Activated CD4-positive, alpha-beta T cell treated with anti-CD3 and anti-CD28 coated beads, Interleukin-2, amount 10 ng/mL, durations not matched to agents 7 days and 5 days (primary cell): ENCODE measurements around the gene GNAQ. TPM values are rescaled to one million over a fixed set of nuclear protein-coding genes. Genes with fewer than 3 reads are reported as not detected.

Experiments
- CTCF ChIA-PET: fragments of 350-600 bp; sonication (Branson Sonifier 250); formaldehyde crosslinking; loops from one replicate; lab custom pipeline; 2021; ENCODE audit warnings: antibody characterized with exemption; lab: Charles Lee
- POLR2A ChIA-PET: fragments of 350-600 bp; sonication (Branson Sonifier 250); formaldehyde crosslinking; loops from one replicate; lab custom pipeline; 2021; ENCODE audit warnings: antibody characterized with exemption; lab: Charles Lee
- DNase-seq: peaks from one replicate; pipeline ENCODE4 v3.0.0-alpha.2; 2020
- H3K27ac Mint-ChIP-seq: one replicate; pipeline ENCODE4 v1.8.0; 2021; ENCODE audit warnings: mild to moderate bottlenecking, moderate library complexity, mixed read lengths
- H3K27me3 Mint-ChIP-seq: one replicate; pipeline ENCODE4 v1.8.0; 2021; ENCODE audit warnings: mixed read lengths
- H3K36me3 Mint-ChIP-seq: one replicate; pipeline ENCODE4 v1.8.0; 2021; ENCODE audit warnings: low read depth, mixed read lengths
- H3K4me1 Mint-ChIP-seq: one replicate; pipeline ENCODE4 v1.8.0; 2021; ENCODE audit warnings: mixed read lengths
- H3K4me3 Mint-ChIP-seq: one replicate; pipeline ENCODE4 v1.8.0; 2021; ENCODE audit warnings: mild to moderate bottlenecking, moderate library complexity, mixed read lengths
- H3K9me3 Mint-ChIP-seq: one replicate; pipeline ENCODE4 v1.8.0; 2021; ENCODE audit warnings: mixed read lengths
- total RNA-seq, 2 experiments: library from RNA; stranded (reverse); gene quantifications; one replicate each; pipeline ENCODE4 v1.2.3, GENCODE V29; 2021

GNAQ gene
- total RNA-seq, 2 experiments from 2014 or later: 28.1 to 31.8 TPM

DNA sequence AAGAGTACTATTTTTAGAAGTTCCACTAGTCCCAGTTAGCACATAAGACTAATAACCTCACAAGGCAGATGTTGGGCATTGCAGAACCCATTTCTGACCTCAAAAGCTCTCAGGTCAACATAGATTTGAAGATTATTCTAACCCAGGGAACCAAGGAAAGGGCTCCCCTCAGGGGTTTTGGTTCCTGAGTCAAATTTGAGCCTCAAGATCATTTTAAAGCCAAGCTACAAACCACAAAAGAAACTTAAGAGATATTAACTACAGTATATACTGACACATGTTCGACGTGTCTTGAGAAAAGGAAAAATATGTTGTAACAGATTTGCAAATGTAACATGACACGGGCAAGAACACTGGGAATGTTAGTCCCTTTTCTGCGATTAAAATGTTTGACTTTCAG, 88.6 kb downstream of the GNAQ start:
- Mint-ChIP-seq H3K36me3 (peaks cover 14% of the 10 kb centered on the region), H3K4me1 (peaks cover 41% of the 10 kb centered on the region), H3K9me3 (no peaks in the 10 kb centered on the region), H3K4me3 (no peak overlapping the region), H3K27ac (no peak overlapping the region), H3K27me3 (no peaks in the 10 kb centered on the region)
- ChIA-PET POLR2A (no interaction called here), CTCF (no interaction called here)
- DNase-seq: no peak

DNA sequence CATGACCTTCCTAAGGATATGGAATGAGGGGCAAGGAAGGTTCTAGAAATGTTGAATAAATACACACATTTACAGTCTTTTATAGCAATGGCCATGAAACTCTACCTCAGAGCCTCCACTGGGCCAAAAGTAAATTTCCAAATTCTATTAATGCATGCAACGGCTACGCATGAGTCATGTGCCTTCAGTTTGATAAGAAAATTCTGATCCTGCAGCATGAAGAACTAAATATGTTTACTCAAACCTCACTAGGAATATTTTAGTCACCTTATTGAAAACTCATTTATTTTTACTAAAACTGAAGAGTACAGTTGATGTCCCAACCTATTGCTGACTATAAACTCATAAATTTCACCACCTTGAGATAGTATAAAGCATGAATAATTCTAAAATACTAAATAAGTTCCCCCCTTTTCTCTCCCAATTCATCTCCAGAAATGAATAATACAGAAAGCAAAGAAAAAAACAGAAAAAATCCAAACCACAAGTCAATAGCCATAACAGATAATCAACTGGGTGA, 92.4 kb downstream of the GNAQ start:
- CTCF ChIA-PET: interaction anchor here (1.4 kb wide), 1 partner anchor 10 kb away, joined by 3 read pairs; no protein-coding TSS in a partner anchor
- Mint-ChIP-seq H3K27ac (no peak overlapping the region), H3K4me3 (no peak overlapping the region), H3K9me3 (no peaks in the 10 kb centered on the region), H3K4me1 (peaks cover 21% of the 10 kb centered on the region), H3K27me3 (no peaks in the 10 kb centered on the region), H3K36me3 (peaks cover 20% of the 10 kb centered on the region)
- DNase-seq: no peak
- POLR2A ChIA-PET: no interaction called here

DNA sequence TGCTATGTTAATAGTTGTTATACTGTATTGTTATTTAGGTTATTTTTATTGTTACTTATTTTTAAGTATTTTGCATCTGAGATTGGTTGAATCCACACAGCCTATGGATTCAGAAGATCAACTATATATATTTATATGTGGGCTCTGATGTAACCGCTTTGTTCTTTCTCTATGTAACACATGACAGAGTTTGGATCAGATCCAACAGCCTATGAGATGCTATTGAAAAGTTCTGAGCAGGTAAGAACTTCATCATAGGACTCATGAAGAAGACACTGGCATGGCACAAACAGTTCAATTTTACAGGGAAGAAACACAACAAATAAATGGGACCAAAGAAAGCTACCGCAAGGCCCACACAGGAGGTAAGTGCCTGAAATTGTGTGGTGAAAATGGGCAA, 93.4 kb downstream of the GNAQ start:
- DNase-seq: no peak
- no peak overlapping the region for H3K27ac Mint-ChIP-seq

DNA sequence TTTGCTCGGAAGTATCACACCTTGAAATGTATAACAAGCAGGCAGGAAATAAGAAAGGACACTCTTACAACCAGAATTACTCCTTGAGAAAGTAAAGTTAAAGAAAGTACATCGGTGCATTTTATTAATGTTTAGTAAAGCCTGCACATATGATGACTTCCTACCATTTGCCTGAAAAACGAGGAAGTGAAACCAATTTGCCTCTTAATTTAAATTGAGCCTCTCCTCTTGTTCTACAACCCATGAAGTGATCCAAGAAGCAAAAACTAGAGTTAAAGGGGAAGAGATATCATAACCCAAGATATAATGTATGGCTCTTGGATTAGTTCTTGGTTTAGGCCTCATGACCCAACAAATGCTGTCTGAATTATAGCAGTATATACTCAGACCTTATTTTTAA, 95.6 kb downstream of the GNAQ start:
- H3K4me1 Mint-ChIP-seq: peaks cover 6% of the 10 kb centered on the region

More for the DNA sequence above, 93.4 kb downstream of the GNAQ start:
- Mint-ChIP-seq H3K9me3 (no peaks in the 10 kb centered on the region), H3K36me3 (peaks cover 20% of the 10 kb centered on the region), H3K27me3 (no peaks in the 10 kb centered on the region), H3K4me3 (no peak overlapping the region), H3K4me1 (peaks cover 13% of the 10 kb centered on the region)
- POLR2A ChIA-PET: no interaction called here
- CTCF ChIA-PET: interaction anchor here (1.4 kb wide), 1 partner anchor 11 kb away, joined by 3 read pairs; no protein-coding TSS in a partner anchor

DNA sequence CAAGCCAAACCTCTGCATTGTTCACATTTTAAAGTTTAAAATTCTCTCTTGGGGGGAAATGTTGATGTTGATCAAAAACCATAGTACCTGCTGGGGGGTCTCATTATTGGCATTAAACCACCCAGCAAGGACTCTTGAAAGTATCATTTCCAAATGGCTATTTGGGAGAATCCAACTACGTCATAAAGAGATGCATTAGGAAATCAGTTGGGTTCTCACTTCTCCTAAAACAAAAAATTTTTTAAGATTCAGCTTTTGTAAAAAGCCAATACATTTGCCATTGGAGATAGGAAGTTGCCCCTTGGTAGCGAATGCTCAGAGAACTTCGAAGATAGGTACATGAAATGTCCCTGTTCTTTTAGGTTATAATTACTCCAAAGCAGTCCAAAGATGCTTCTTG, 96.4 kb downstream of the GNAQ start:
- CTCF ChIA-PET: no interaction called here
- peaks cover 13% of the 10 kb centered on the region for H3K36me3 Mint-ChIP-seq
- POLR2A ChIA-PET: no interaction called here
- no peak overlapping the region for H3K4me3 Mint-ChIP-seq
- H3K9me3 Mint-ChIP-seq: no peaks in the 10 kb centered on the region
- H3K4me1 Mint-ChIP-seq: peaks cover 6% of the 10 kb centered on the region
- H3K27me3 Mint-ChIP-seq: no peaks in the 10 kb centered on the region
- no peak for DNase-seq
- no peak overlapping the region for H3K27ac Mint-ChIP-seq

More for the DNA sequence above, 95.6 kb downstream of the GNAQ start:
- no peak for DNase-seq
- Mint-ChIP-seq H3K27ac (no peak overlapping the region), H3K27me3 (no peaks in the 10 kb centered on the region), H3K36me3 (peaks cover 12% of the 10 kb centered on the region), H3K9me3 (no peaks in the 10 kb centered on the region), H3K4me3 (no peak overlapping the region)
- ChIA-PET CTCF (no interaction called here), POLR2A (no interaction called here)

DNA sequence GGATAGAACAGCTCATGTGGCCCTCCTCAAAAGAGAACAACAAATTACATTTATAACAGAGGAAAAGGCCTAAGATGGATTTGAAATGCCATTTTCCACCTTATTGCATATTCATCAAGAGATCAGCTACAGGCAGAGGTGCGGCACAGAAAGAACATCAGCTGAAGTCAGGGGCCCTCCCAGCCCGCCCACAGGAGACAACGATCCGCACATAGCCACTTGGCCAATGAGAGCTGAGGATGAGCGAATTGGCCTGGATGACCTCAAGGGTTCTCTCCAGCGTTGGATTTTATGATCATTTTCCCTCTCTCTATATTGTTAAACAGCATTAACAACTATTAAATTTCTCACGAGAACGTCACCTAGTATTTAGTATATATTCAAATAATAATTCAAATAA, 97.6 kb downstream of the GNAQ start:
- CTCF ChIA-PET: no interaction called here
- no peak overlapping the region for H3K27ac Mint-ChIP-seq
- peaks cover 15% of the 10 kb centered on the region for H3K36me3 Mint-ChIP-seq
- H3K27me3 Mint-ChIP-seq: no peaks in the 10 kb centered on the region
- H3K4me1 Mint-ChIP-seq: peaks cover 7% of the 10 kb centered on the region
- H3K9me3 Mint-ChIP-seq: no peaks in the 10 kb centered on the region
- POLR2A ChIA-PET: no interaction called here
- no peak overlapping the region for H3K4me3 Mint-ChIP-seq
- DNase-seq: no peak

DNA sequence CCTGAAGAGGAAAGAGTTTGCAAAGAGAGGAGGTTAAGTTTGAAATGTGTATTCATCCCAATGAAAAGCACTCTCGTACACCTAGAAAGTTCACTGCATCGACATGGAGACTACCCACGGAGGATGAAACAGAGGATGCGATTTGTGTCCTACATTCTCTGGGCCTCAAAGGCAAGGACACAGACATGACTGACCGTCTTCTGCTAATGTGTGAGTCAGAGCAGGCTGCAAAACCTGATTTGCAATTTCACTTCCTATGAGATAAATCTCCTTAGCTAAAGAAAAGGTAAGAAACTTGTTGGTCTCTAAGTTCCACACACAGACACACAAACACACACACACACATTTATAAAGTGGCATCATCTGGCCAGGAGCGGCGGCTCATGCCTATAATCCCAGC, 98.6 kb downstream of the GNAQ start:
- Mint-ChIP-seq H3K27me3 (no peaks in the 10 kb centered on the region), H3K4me3 (no peak overlapping the region), H3K27ac (no peak overlapping the region), H3K36me3 (peaks cover 18% of the 10 kb centered on the region), H3K9me3 (no peaks in the 10 kb centered on the region), H3K4me1 (peaks cover 11% of the 10 kb centered on the region)
- CTCF ChIA-PET: no interaction called here
- DNase-seq: no peak
- POLR2A ChIA-PET: no interaction called here

DNA sequence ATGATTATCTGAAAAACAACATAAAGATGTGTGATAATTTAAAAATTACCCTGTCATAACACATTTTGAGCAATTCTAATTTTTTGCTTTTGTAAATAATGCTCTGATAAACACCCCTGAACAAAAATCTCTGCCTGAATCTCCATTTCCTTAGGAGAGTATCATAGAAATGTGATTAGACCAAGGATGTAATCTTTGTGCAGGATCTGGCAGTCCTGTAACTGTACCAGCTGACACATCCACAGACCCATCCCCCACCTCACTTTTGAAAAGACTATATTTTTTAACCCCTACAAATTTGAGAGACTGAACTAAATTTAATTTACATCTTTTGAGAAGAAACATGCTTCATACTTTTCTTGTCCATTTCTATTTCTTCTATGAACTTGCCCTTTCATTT, 101.7 kb downstream of the GNAQ start:
- CTCF ChIA-PET: no interaction called here
- H3K36me3 Mint-ChIP-seq: peaks cover 17% of the 10 kb centered on the region
- POLR2A ChIA-PET: no interaction called here
- H3K27me3 Mint-ChIP-seq: no peaks in the 10 kb centered on the region
- no peaks in the 10 kb centered on the region for H3K9me3 Mint-ChIP-seq
- no peak overlapping the region for H3K27ac Mint-ChIP-seq
- H3K4me3 Mint-ChIP-seq: no peak overlapping the region
- peaks cover 22% of the 10 kb centered on the region for H3K4me1 Mint-ChIP-seq
- DNase-seq: no peak

DNA sequence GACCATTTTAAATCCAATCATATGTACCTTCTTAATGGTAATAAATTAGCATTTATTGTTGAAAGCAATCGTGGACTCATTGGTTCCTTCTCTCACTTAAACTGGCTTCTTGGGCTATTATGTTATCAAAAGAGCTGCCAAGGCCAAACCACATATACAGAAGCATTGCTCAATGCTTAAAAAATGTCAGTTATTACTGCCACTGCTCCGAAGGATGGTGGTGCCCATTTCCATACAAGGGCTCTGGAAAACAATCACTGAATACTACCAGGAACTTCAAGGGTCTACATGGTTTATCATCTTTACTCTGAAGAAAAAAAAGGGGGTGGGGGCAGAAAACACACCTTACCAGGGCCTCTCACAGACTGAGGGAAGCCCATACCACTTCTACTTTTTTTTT, 104.3 kb downstream of the GNAQ start:
- no peak overlapping the region for H3K4me3 Mint-ChIP-seq
- H3K4me1 Mint-ChIP-seq: peaks cover 22% of the 10 kb centered on the region
- ChIA-PET POLR2A (no interaction called here), CTCF (interaction anchor here (1.0 kb wide), 1 partner anchor 71 kb away, joined by 3 read pairs; no protein-coding TSS in a partner anchor)
- no peaks in the 10 kb centered on the region for H3K27me3 Mint-ChIP-seq
- peaks cover 16% of the 10 kb centered on the region for H3K36me3 Mint-ChIP-seq
- H3K27ac Mint-ChIP-seq: no peak overlapping the region
- DNase-seq: no peak
- no peaks in the 10 kb centered on the region for H3K9me3 Mint-ChIP-seq

DNA sequence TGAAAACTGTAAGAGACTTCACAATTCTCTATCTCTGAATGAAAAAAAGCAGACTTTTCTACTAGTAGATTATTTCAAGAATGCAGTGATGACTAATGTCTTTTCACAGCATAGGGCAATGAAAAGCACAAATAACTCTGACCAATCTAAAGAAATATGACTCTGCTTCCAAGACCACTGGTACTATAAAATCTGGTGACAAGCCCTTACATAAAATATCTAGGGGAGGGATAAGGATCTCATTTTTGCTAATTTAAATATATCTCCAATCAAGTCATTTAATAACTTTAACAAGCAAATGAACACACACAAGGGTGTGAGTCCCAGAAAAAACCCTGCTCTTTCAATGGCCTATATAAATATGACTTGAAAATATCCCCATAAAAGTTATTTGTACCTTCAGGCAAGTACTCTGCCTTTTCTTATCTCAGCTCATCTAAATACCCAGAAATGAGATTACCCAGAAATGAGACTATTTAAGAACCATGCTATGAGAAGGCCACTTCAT, 105.2 kb downstream of the GNAQ start:
- H3K9me3 Mint-ChIP-seq: no peaks in the 10 kb centered on the region
- peaks cover 22% of the 10 kb centered on the region for H3K4me1 Mint-ChIP-seq
- DNase-seq: no peak
- no peak overlapping the region for H3K27ac Mint-ChIP-seq
- H3K27me3 Mint-ChIP-seq: no peaks in the 10 kb centered on the region
- no peak overlapping the region for H3K4me3 Mint-ChIP-seq
- POLR2A ChIA-PET: no interaction called here
- peaks cover 22% of the 10 kb centered on the region for H3K36me3 Mint-ChIP-seq
- CTCF ChIA-PET: interaction anchor here (1.1 kb wide), 1 partner anchor 108 kb away, joined by 3 read pairs; no protein-coding TSS in a partner anchor

DNA sequence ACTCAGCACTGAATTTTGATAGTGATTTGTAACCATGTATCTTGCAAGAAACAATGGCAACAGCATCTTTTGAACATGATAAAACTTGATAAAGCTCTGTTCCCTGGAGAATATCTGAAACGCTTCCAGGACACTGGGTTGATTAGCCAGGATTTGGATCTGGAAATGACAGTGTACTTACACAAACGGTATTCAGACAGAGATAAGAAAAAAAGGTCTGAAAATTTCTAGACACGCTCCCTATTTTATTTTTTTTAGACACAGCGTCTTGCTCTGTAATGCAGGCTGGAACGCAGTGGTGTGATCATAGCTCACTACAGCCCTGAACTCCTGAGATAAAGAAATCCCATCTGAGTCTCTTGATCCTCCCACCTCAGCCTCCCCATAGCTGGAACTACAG, 109.0 kb downstream of the GNAQ start:
- DNase-seq: no peak
- CTCF ChIA-PET: interaction anchor here (0.9 to 1.3 kb wide), 2 partner anchors 13 to 38 kb away, joined by 4 to 5 read pairs; no protein-coding TSS in a partner anchor
- Mint-ChIP-seq H3K36me3 (peaks cover 26% of the 10 kb centered on the region), H3K4me1 (peaks cover 17% of the 10 kb centered on the region), H3K27ac (no peak overlapping the region), H3K27me3 (no peaks in the 10 kb centered on the region), H3K9me3 (no peaks in the 10 kb centered on the region), H3K4me3 (no peak overlapping the region)
- POLR2A ChIA-PET: no interaction called here

DNA sequence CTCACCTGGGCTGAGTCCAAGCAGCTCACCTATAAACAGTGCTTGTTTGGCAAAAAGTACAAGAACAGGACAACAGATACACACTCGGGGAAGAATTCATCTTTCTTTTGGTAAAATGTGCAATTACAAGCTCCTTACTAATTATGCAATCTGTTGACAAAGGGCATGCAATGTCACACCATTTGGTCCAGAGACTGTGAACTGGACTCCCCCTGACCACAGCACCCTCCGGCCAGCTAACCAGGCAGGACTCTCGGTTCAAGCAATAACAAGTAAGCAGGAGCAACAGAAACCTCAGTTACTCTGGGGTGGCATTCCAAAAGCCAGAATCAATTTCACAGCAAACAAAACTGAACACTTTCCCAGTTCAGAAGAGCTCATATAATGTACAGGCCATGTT, 113.8 kb downstream of the GNAQ start:
- H3K36me3 Mint-ChIP-seq: peaks cover 40% of the 10 kb centered on the region
- no peak overlapping the region for H3K4me3 Mint-ChIP-seq
- no peaks in the 10 kb centered on the region for H3K27me3 Mint-ChIP-seq
- no peak overlapping the region for H3K27ac Mint-ChIP-seq
- peaks cover 17% of the 10 kb centered on the region for H3K4me1 Mint-ChIP-seq
- no peak for DNase-seq
- POLR2A ChIA-PET: no interaction called here
- CTCF ChIA-PET: interaction anchor here (0.6 kb wide), 1 partner anchor 148 kb away, joined by 4 read pairs; no protein-coding TSS in a partner anchor
- peaks cover 2% of the 10 kb centered on the region for H3K9me3 Mint-ChIP-seq

DNA sequence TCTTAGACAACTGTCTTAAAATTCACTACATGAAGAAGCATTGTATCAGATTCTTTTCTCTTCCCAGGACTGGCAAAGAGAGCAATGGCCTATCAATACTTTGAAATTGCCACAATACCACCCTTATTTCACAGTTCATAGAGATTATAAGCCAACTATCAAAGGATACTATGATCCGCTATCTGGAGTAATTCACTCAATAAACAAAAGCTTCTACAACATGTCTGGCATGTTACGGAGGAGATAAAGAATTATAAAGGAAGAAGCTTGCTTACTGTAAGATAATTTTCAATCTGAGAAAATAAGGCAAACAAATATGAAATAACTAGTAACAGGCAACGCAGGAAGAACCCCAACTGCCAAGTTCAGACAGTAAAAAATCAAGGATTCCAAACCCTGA, 114.8 kb downstream of the GNAQ start:
- Mint-ChIP-seq H3K9me3 (peaks cover 7% of the 10 kb centered on the region), H3K4me1 (peaks cover 22% of the 10 kb centered on the region), H3K27ac (peak overlapping the region; percentile 48), H3K36me3 (peaks cover 46% of the 10 kb centered on the region), H3K27me3 (no peaks in the 10 kb centered on the region), H3K4me3 (no peak overlapping the region)
- CTCF ChIA-PET: no interaction called here
- POLR2A ChIA-PET: interaction anchor here (0.5 kb wide), 1 partner anchor 27 kb away, joined by 3 read pairs; no protein-coding TSS in a partner anchor
- DNase-seq: no peak
